IPS DF 6.9 (cell line): ENCODE results near the gene PRELP.
A peak's percentile ranks its signal among the peaks of the same experiment; 100 is the strongest.

Source experiments
- DNase-seq: peaks from one replicate; pipeline ENCODE4 v3.0.0-alpha.2; 2013; ENCODE audit warnings: low read depth, low spot score
- H3K27ac ChIP-seq: one replicate; pipeline ENCODE4 v1.5.1; 2013; ENCODE audit warnings: low read length, control low read depth
- H3K27me3 ChIP-seq: 2 replicates; pipeline ENCODE4 v1.6.1; 2013; ENCODE audit warnings: mild to moderate bottlenecking, low read length; ENCODE audit not compliant: control insufficient read depth, insufficient read depth
- H3K36me3 ChIP-seq: 2 replicates; pipeline ENCODE4 v1.6.1; 2013; ENCODE audit warnings: low read length; ENCODE audit not compliant: control insufficient read depth, insufficient read depth
- H3K4me1 ChIP-seq: 2 replicates; pipeline ENCODE4 v1.6.1; 2013; ENCODE audit warnings: low read length; ENCODE audit not compliant: control insufficient read depth, insufficient read depth
- H3K4me3 ChIP-seq: 2 replicates; pipeline ENCODE4 v1.5.1; 2013; ENCODE audit warnings: mild to moderate bottlenecking, low read length
- H3K9me3 ChIP-seq: 2 replicates; pipeline ENCODE4 v1.6.1; 2013; ENCODE audit warnings: low read length, inconsistent platforms; ENCODE audit not compliant: control insufficient read depth, insufficient read depth
- WGBS: extraction: QIAGEN DNeasy Blood & Tissue Kit; methylation state at CpG from one replicate; pipeline ENCODE4 v1.1.7; 2013; ENCODE audit warnings: mixed read lengths, missing lambda C conversion rate; ENCODE audit not compliant: insufficient read length, insufficient coverage; 5-methylcytosine and 5-hydroxymethylcytosine counted together

The PRELP gene

DNA sequence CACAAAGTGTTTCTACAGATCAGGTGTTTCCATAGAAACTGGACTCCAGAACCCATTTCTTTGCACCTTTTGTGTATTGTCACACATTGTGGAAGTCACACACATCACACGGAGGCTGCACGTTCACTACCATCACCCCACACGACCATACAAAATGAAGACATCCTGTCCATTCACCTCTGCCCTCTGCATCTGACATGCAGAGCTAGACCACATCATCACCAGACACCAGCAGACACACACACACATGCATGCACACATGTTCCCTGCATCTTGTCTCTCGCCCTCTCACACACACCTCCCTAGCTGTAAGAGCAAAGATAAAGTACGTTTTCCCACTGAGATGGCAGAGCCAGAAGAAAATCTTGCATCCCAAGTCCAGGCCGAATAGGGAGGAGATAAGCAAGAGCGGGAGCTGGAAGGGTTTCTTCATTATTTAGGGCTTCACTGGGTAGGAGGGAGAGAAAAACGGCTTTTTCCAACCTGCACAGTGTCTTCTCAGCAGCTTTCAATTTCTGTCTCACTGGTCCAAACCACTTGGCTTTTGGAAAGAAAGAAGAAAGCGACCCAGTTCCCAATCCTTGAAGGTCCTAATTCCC lies 709 bp downstream of the PRELP start:
- Histone ChIP-seq H3K36me3 (no peaks in the 10 kb centered on the region), H3K4me1 (peaks cover 10% of the 10 kb centered on the region; the same call in 1 of the 2 replicates), H3K27ac (no peak overlapping the region), H3K4me3 (no peak overlapping the region), H3K27me3 (no peaks in the 10 kb centered on the region), H3K9me3 (no peaks in the 10 kb centered on the region)
- no CpG with 5 or more reads among the region's 9 CpGs for WGBS
- no peak for DNase-seq

- no peak overlapping the region for H3K4me3 ChIP-seq
- H3K9me3 ChIP-seq = no peaks in the 10 kb centered on the region
- DNase-seq = no peak
- peaks cover 10% of the 10 kb centered on the region; the same call in 1 of the 2 replicates for H3K4me1 ChIP-seq
- no CpG with 5 or more reads among the region's 3 CpGs for WGBS
- no peaks in the 10 kb centered on the region for H3K36me3 ChIP-seq
- H3K27ac ChIP-seq = no peak overlapping the region
- H3K27me3 ChIP-seq = no peaks in the 10 kb centered on the region
Observed at GRCh38 chr1:203477748-203478147, 2.1 kb downstream of the PRELP start.

- no CpG with 5 or more reads among the region's 3 CpGs for WGBS
- H3K27ac ChIP-seq = no peak overlapping the region
- no peaks in the 10 kb centered on the region for H3K9me3 ChIP-seq
- H3K36me3 ChIP-seq = no peaks in the 10 kb centered on the region
- H3K4me3 ChIP-seq = no peak overlapping the region
- DNase-seq = no peak
- peaks cover 10% of the 10 kb centered on the region; the same call in 1 of the 2 replicates for H3K4me1 ChIP-seq
- H3K27me3 ChIP-seq = no peaks in the 10 kb centered on the region
Observed at GRCh38 chr1:203478231-203478630, 2.6 kb downstream of the PRELP start.

- Histone ChIP-seq H3K4me1 (peaks cover 10% of the 10 kb centered on the region; the same call in 1 of the 2 replicates), H3K9me3 (no peaks in the 10 kb centered on the region), H3K27ac (no peak overlapping the region), H3K4me3 (no peak overlapping the region), H3K36me3 (no peaks in the 10 kb centered on the region), H3K27me3 (no peaks in the 10 kb centered on the region)
- no peak for DNase-seq
- WGBS = no CpG with 5 or more reads among the region's 5 CpGs
Observed at GRCh38 chr1:203478986-203479385, 3.4 kb downstream of the PRELP start.

DNA sequence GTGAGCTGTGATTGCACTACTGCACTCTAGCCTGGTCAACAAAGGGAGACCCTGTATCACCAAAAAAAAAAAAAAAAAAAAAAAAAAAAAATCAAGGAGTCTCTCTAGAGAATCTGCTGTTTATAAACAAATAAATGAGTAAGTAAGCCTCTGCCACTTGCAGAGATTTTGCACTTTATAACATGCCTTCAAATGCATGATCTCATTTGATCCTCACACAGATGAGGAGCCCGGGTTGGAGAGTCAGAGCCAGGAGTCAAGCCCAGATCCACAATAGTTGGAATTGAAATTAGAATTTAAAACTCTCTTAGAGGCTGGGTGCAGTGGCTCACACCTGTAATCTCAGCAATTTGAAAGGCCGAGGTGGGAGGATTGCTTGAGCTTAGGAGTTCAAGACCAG lies 4.0 kb downstream of the PRELP start:
- H3K27me3 ChIP-seq = no peaks in the 10 kb centered on the region
- no peaks in the 10 kb centered on the region for H3K36me3 ChIP-seq
- H3K4me3 ChIP-seq = no peak overlapping the region
- no peak overlapping the region for H3K27ac ChIP-seq
- H3K4me1 ChIP-seq = peaks cover 10% of the 10 kb centered on the region; the same call in 1 of the 2 replicates
- no CpG with 5 or more reads among the region's 2 CpGs for WGBS
- no peak for DNase-seq
- no peaks in the 10 kb centered on the region for H3K9me3 ChIP-seq

- H3K4me3 ChIP-seq = no peak overlapping the region
- no CpG with 5 or more reads among the region's 2 CpGs for WGBS
- DNase-seq = no peak
- no peak overlapping the region for H3K27ac ChIP-seq
- no peaks in the 10 kb centered on the region for H3K27me3 ChIP-seq
- peaks cover 8% of the 10 kb centered on the region; the same call in 1 of the 2 replicates for H3K4me1 ChIP-seq
- H3K36me3 ChIP-seq = no peaks in the 10 kb centered on the region
- no peaks in the 10 kb centered on the region for H3K9me3 ChIP-seq
Observed at GRCh38 chr1:203480084-203480483, 4.5 kb downstream of the PRELP start.

GRCh38 chr1:203480525-203481084 lies 5.0 kb downstream of the PRELP start:
- Histone ChIP-seq H3K27me3 (no peaks in the 10 kb centered on the region), H3K4me3 (no peak overlapping the region), H3K36me3 (no peaks in the 10 kb centered on the region), H3K27ac (no peak overlapping the region), H3K9me3 (no peaks in the 10 kb centered on the region), H3K4me1 (peaks cover 7% of the 10 kb centered on the region; the same call in 1 of the 2 replicates)
- no peak for DNase-seq
- WGBS = no CpG with 5 or more reads among the region's 6 CpGs

DNA sequence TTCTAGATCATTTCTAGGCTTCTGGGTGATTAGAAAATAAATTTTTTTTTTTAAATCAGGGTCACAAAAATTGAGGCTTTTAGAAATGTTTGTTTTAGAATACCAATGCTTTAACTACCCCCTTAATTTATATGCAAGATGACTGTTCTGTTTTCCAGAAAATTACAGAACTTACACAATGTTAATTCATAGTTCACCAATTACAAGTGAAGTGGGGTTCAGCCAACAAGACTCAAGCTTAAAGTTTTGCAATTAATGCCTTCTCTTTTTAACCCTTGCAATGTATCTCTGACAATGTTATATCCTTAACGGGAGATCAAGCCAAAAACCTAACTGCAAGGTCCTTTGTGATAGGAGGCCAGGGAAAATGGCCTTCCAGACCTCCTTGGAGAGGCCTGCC lies 5.6 kb downstream of the PRELP start:
- DNase-seq = no peak
- H3K4me3 ChIP-seq = no peak overlapping the region
- no CpG with 5 or more reads among the region's 1 CpG for WGBS
- no peaks in the 10 kb centered on the region for H3K9me3 ChIP-seq
- no peak overlapping the region for H3K27ac ChIP-seq
- peaks cover 5% of the 10 kb centered on the region; the same call in 1 of the 2 replicates for H3K4me1 ChIP-seq
- H3K36me3 ChIP-seq = no peaks in the 10 kb centered on the region
- H3K27me3 ChIP-seq = no peaks in the 10 kb centered on the region

GRCh38 chr1:203486618-203487370 lies 11.2 kb downstream of the PRELP start:
- Histone ChIP-seq H3K27ac (no peak overlapping the region), H3K9me3 (no peaks in the 10 kb centered on the region), H3K36me3 (no peaks in the 10 kb centered on the region), H3K27me3 (no peaks in the 10 kb centered on the region), H3K4me1 (peaks cover 2% of the 10 kb centered on the region; the same call in 1 of the 2 replicates), H3K4me3 (peak overlapping the region; percentile 43; the same call in 1 of the 2 replicates)
- no peak for DNase-seq
- no CpG with 5 or more reads among the region's 28 CpGs for WGBS

DNA sequence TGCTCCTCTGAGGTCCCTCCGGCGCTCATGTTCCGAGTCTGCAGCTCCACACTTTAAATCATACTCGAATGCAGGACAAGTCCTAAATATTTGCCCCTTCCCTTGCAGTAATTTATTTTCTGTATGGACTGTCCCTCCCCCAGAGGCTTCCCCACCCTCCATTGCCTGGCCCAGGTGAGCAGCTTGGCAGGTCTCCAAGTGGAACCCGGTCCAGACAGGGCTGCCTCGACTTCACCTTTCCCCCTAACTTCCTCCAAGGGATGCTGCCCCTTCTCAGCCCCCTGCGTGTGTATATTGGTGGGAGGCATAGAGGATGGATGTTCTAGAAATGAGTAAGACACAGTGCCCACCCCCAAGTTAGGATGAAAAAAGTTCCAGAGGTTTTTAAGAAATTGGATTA lies 12.9 kb downstream of the PRELP start:
- Histone ChIP-seq H3K9me3 (no peaks in the 10 kb centered on the region), H3K36me3 (no peaks in the 10 kb centered on the region), H3K4me3 (no peak overlapping the region), H3K27ac (no peak overlapping the region), H3K27me3 (no peaks in the 10 kb centered on the region), H3K4me1 (peaks cover 4% of the 10 kb centered on the region; the same call in 1 of the 2 replicates)
- DNase-seq = no peak
- WGBS = no CpG with 5 or more reads among the region's 7 CpGs
